Mucosa of descending colon (tissue), 3 donors: ENCODE results near the gene NEIL3. TPM values are rescaled to one million over a fixed set of nuclear protein-coding genes. Genes with fewer than 3 reads are reported as not detected.

Experiments
- ATAC-seq: fragments of 200-7000 bp; cut with Tn5 transposase; one replicate; pipeline ENCODE4 v1.9.1; 2020; ENCODE audit warnings: mild to moderate bottlenecking, moderate library complexity
- DNase-seq, 3 donors: peaks; one replicate each; pipeline ENCODE4 v3.0.0-alpha.2; 2020
- H3K36me3 ChIP-seq: fragments of 200-600 bp; one replicate; pipeline ENCODE4 v1.8.0; 2021; ENCODE audit warnings: low read depth, mild to moderate bottlenecking
- H3K4me1 ChIP-seq: fragments of 200-600 bp; one replicate; pipeline ENCODE4 v1.8.0; 2021; ENCODE audit warnings: low read depth, mild to moderate bottlenecking
- H3K4me3 ChIP-seq: fragments of 200-600 bp; one replicate; pipeline ENCODE4 v1.8.0; 2021; ENCODE audit warnings: mild to moderate bottlenecking
- H3K9me3 ChIP-seq: fragments of 200-600 bp; one replicate; pipeline ENCODE4 v1.8.0; 2021; ENCODE audit warnings: mild to moderate bottlenecking
- CTCF ChIP-seq: fragments of 200-600 bp; IDR thresholded peaks from one replicate; pipeline ENCODE4 v1.8.0; 2022; ENCODE audit warnings: antibody characterized with exemption, mild to moderate bottlenecking
- intact Hi-C, 2 donors: fragments of 100-400 bp; cut with DNase I in 1 of 2; cut with micrococcal nuclease in 1 of 2; formaldehyde crosslinking; loops; one replicate each; pipeline versions ENCODE4 v1.11.0 to v1.11.1; 2022; cut with DNase I, micrococcal nuclease
- total RNA-seq, 3 donors: library from RNA; stranded (reverse); fragmentation: NEBNext Ultra II Directional in 2 of 3; extraction: Animal tissue kit (Norgen Biotek cat#: 25700) in 2 of 3; gene quantifications; one replicate each; pipeline versions ENCODE4 v1.2.1 to v1.2.4, GENCODE V29; 2021 to 2023
- donor health status: DM: no; HTN: no; CAD: no; lungs with moderate emphysema.
- donor health status: DM: no; HTN: no; CAD: no.
- donor health status: DM: no; HTN: yes; CAD: no.

The NEIL3 gene
- total RNA-seq, 3 donors from 2014 or later = 0.76 to 3.2 (median 1.4) TPM

GRCh38 chr4:177292171-177292570 lies 17.5 kb upstream of the NEIL3 start:
- Histone ChIP-seq H3K4me3 (no peak overlapping the region), H3K36me3 (no peaks in the 10 kb centered on the region), H3K9me3 (no peaks in the 10 kb centered on the region), H3K4me1 (no peaks in the 10 kb centered on the region)
- DNase-seq (no peak), ATAC-seq (no peak)
- intact Hi-C loops = no loop called here
- TF ChIP-seq CTCF = no peak

- Histone ChIP-seq H3K4me1 (no peaks in the 10 kb centered on the region), H3K9me3 (peaks cover 11% of the 10 kb centered on the region), H3K4me3 (no peak overlapping the region), H3K36me3 (no peaks in the 10 kb centered on the region)
- TF ChIP-seq CTCF = no peak
- intact Hi-C loops = no loop called here
- DNase-seq (no peak), ATAC-seq (no peak)
Observed at GRCh38 chr4:177293208-177294033, 16.3 kb upstream of the NEIL3 start.

- H3K9me3 ChIP-seq = peaks cover 13% of the 10 kb centered on the region
- intact Hi-C loops = no loop called here
- DNase-seq (no peak), ATAC-seq (no peak)
- H3K36me3 ChIP-seq = no peaks in the 10 kb centered on the region
- H3K4me1 ChIP-seq = no peaks in the 10 kb centered on the region
- TF ChIP-seq CTCF = no peak
- no peak overlapping the region for H3K4me3 ChIP-seq
Observed at GRCh38 chr4:177297785-177298391, 11.8 kb upstream of the NEIL3 start.

GRCh38 chr4:177301126-177301639 lies 8.5 kb upstream of the NEIL3 start:
- no peak overlapping the region for H3K4me3 ChIP-seq
- intact Hi-C loops = no loop called here
- DNase-seq = no peak
- no peak for TF ChIP-seq CTCF
- H3K4me1 ChIP-seq = no peaks in the 10 kb centered on the region
- peaks cover 13% of the 10 kb centered on the region for H3K9me3 ChIP-seq
- ATAC-seq = no peak
- no peaks in the 10 kb centered on the region for H3K36me3 ChIP-seq

- H3K9me3 ChIP-seq = peaks cover 11% of the 10 kb centered on the region
- TF ChIP-seq CTCF = no peak
- intact Hi-C loops = no loop called here
- no peak for ATAC-seq
- DNase-seq = no peak
- no peaks in the 10 kb centered on the region for H3K36me3 ChIP-seq
- H3K4me3 ChIP-seq = no peak overlapping the region
- no peaks in the 10 kb centered on the region for H3K4me1 ChIP-seq
Observed at GRCh38 chr4:177302371-177303100, 7.1 kb upstream of the NEIL3 start.
